H1 (cell line): ENCODE data around the gene GDPD4. TPM values are rescaled to one million over a fixed set of nuclear protein-coding genes. Genes with fewer than 3 reads are reported as not detected.

Experiments
- CBX5 ChIP-seq: fragments of 300-800, 300-1000 bp; sonication (generic); IDR thresholded peaks from 2 replicates; pipeline ENCODE4 v1.7.1; 2016; ENCODE audit warnings: antibody characterized with exemption, low read length, low read depth
- CHD7 ChIP-seq: fragments of 300-600 bp; sonication (generic); IDR thresholded peaks from 2 replicates; pipeline ENCODE4 v1.7.1; 2012; ENCODE audit warnings: low read length, moderate library complexity, mild to moderate bottlenecking, inconsistent platforms; ENCODE audit not compliant: insufficient replicate concordance
- KDM4A ChIP-seq: IDR thresholded peaks from one replicate; pipeline ENCODE4 v1.7.1; 2012; ENCODE audit warnings: low read depth, mild to moderate bottlenecking, moderate library complexity, low read length, inconsistent platforms; ENCODE audit not compliant: severe bottlenecking
- polyA plus RNA-seq, 7 experiments: library from polyadenylated mRNA; depleted of rRNA in 3 of 7; stranded (reverse) in 5 of 7; unstranded in 2 of 7; fragments of >200 nt in 5 of 7; fragments of 200-250 nt in 2 of 7; gene quantifications; 1 replicate in 5 of 7; 2 replicates in 1 of 7; 4 replicates in 1 of 7; pipeline versions ENCODE4 v1.2.1 to v1.2.3, GENCODE V29; 2011 to 2013; ENCODE audit warnings: missing spikeins in 2 of 7, mixed read lengths in 2 of 7
- total RNA-seq: library from RNA; stranded (reverse); fragmentation: NEBNext Ultra II Directional; extraction: Animal tissue kit (Norgen Biotek cat#: 25700); gene quantifications from 2 replicates; pipeline ENCODE4 v1.2.1, GENCODE V29; 2021

GDPD4 gene
- total and polyA plus RNA-seq, 2 of the 8 experiments (the other 6 are each of a cell fraction or from before 2014, with no cell fraction given): not detected

GRCh38 chr11:77195071-77195755 lies 106.3 kb downstream of the GDPD4 start (continued):
- TF ChIP-seq CHD7 (no peak), CBX5 (no peak), KDM4A (no peak)
